ENCODE measurements around the gene KDM6B.
"Not testable (repeated sequence)": the region's sequence is repeated elsewhere in the genome, so short reads cannot be mapped to it uniquely, and the experiment has no call there.

The KDM6B gene

GRCh38 chr17:7833795-7834541 lies at the start of gene KDM6B:
KDM6B (plus strand) TSS chr17:7834217; CDS start chr17:7845555, 11,338 bp downstream.
- DNase-seq: peak; percentile 93

GRCh38 chr17:7786866-7787265 lies 47.2 kb upstream of the KDM6B start:
- DNase-seq: no peak

- DNase-seq: no peak
Observed at GRCh38 chr17:7789131-7789530, 44.9 kb upstream of the KDM6B start.

GRCh38 chr17:7790150-7790549 lies 43.9 kb upstream of the KDM6B start:
- no peak for DNase-seq

- no peak for DNase-seq
Observed at GRCh38 chr17:7792611-7793010, 41.4 kb upstream of the KDM6B start.

- DNase-seq: no peak
Observed at GRCh38 chr17:7794075-7794663, 39.8 kb upstream of the KDM6B start.

- DNase-seq: no peak
Observed at GRCh38 chr17:7797976-7798375, 36.0 kb upstream of the KDM6B start.

GRCh38 chr17:7798839-7799238 lies 35.2 kb upstream of the KDM6B start:
- DNase-seq: no peak

- no peak for DNase-seq
Observed at GRCh38 chr17:7803981-7804380, 30.0 kb upstream of the KDM6B start.

GRCh38 chr17:7806587-7806986 lies 27.4 kb upstream of the KDM6B start:
- no peak for DNase-seq

- DNase-seq: no peak
Observed at GRCh38 chr17:7807206-7807605, 26.8 kb upstream of the KDM6B start.

- no peak for DNase-seq
Observed at GRCh38 chr17:7809086-7809790, 24.8 kb upstream of the KDM6B start.

GRCh38 chr17:7809791-7810343 lies 24.1 kb upstream of the KDM6B start:
- not testable (repeated sequence) for DNase-seq

- DNase-seq: no peak
Observed at GRCh38 chr17:7811251-7811650, 22.8 kb upstream of the KDM6B start.

- DNase-seq: no peak
Observed at GRCh38 chr17:7814969-7815368, 19.0 kb upstream of the KDM6B start.

- no peak for DNase-seq
Observed at GRCh38 chr17:7816926-7817642, 16.9 kb upstream of the KDM6B start.

GRCh38 chr17:7817643-7817964 lies 16.4 kb upstream of the KDM6B start:
- no peak for DNase-seq

- DNase-seq: no peak
Observed at GRCh38 chr17:7818026-7818425, 16.0 kb upstream of the KDM6B start.

GRCh38 chr17:7818746-7819645 lies 15.0 kb upstream of the KDM6B start:
- DNase-seq: no peak

- no peak for DNase-seq
Observed at GRCh38 chr17:7820231-7820630, 13.8 kb upstream of the KDM6B start.

- no peak for DNase-seq
Observed at GRCh38 chr17:7822126-7822525, 11.9 kb upstream of the KDM6B start.

- DNase-seq: no peak
Observed at GRCh38 chr17:7823581-7824001, 10.4 kb upstream of the KDM6B start.
